ENCODE measurements around the gene VGLL4.

The VGLL4 gene

DNA sequence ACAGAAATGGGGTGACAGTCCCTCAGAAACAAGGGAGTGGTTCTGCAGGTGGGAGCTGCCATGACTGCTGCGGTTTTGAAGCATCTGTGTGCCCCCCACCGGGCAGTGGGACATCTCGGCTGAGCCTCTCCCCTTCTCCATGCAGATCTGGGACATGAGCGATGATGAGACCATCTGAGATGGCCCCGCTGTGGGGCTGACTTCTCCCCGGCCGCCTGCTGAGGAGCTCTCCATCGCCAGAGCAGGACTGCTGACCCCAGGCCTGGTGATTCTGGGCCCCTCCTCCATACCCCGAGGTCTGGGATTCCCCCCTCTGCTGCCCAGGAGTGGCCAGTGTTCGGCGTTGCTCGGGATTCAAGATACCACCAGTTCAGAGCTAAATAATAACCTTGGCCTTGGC, 89.0 kb downstream of the VGLL4 start:
- in situ Hi-C loops (cut with MboI; ENCODE audit: low sequenced_read_pairs), result no loop called here

DNA sequence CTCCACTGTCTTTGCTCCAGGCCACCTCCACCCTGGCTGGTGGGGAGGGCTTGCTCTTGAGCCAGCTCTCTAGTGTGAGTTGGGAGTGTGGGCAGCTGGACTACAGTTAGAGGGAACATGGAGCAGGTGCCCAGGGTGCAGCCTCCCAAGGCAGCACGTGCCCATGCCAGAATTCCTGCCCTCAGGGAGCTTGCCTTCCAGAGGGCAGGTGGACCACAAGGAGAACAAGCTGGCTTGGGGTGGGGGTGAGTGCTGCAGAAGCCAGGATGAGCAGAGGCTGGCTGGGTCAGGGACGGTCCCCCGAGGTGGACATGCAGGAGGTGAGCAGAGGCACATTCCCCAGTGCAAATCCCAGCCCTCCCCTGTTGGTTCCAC, 89.5 kb downstream of the VGLL4 start:
- in situ Hi-C loops (cut with MboI; ENCODE audit: low sequenced_read_pairs), result no loop called here

DNA sequence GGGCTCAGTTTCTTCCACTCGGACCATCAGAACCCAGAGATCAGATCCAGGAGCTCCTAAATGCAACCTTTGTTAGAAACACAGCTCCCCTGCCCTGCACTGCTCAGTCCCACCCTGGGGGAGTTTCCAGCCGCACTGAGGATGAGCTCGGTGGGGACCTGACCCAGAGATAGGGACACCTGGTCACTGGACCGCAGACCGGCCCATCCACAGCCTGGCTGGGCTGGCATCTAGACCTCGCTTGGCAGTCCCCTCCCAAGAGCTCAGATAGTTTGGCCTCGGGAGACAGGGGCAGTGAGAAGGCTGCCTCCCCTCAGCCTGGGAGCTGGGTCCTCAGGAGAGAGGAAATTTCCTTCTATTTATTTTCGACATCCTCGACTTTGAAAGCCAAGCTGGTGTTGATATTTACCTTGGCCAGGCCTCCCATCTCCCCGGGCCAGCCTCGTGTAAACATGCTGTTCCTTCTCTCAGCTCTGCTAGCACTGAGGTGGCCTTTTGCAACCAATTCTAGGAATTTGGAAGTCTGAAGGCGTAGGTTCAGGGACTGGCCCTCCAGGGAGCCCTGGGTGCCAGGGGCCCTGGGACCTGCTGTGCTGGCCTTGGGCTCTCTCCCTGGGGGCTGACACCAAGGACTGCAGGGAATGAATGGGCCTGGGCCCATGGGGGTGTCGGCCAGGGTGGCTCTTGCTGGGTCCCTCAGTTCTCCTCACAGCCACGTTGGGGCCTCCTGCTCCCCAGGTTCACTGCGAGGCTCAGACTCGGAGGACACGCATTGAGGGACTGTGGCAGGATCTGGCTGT, 90.1 kb downstream of the VGLL4 start:
- in situ Hi-C loops (cut with MboI; ENCODE audit: low sequenced_read_pairs), result no loop called here

DNA sequence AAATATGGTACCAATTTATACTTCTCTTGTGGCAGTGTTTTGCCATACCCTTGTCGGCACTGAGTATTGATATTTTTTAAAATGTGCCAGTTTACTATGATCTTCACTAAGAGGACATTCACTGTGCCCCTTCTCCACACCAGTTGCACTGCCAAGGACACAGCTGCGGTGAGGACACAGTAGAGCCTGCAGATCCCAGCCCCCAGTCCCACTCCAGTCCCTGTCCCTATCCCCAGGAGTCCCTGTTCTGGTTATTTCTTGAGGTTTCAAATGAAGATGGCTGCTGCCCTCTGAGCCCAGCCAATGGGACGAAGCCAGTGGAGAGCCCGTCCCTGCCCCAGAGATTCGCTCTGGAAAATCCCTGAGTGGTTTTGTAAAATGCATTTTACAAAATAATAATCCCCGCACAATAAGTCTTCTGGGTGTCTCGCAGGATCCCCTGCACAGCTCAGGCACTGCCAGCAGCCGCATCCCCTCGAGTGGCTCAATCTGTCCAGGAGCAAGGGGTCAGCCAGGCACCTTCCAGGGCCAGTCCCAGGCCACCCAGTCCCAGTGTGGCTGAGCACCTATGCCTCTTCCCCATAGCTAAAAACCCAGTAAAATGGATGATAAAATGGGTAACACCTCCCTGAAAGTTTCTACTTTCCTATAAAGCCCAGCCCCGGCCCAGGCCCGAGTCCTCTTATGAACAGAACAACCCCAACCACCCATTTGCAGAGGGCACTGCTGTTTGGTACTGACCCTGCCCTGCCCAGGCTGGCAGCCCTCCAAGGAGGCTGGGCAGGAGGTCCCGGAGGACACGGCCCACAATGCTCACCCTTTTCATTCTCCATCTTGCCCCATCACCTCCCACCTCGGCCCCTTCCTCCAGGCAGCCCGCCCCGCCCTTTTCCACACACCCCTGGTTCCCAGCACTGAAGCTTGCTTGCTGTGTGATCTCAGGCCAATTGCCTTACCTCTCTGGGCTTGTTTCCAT, 91.1 kb downstream of the VGLL4 start:
- in situ Hi-C loops (cut with MboI; ENCODE audit: low sequenced_read_pairs), result no loop called here

DNA sequence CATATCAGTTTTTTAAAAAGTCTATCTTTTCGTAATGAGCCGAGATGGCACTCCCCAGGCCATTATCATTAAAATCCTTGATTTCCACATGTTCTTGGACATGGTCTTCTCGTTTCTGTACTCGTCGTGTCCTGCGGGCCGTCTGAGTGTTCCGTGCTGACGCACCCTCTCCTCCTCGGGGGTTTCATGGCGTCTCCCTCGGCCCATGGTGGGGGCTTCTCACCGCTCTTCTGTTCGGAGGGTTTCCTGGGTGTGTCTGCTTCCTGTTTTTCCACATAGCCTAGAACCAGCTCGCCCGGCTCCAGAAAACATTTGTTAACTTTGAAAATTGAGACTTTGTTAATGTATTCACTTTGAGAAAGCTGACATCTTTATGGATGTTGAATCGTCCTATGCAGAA, 92.7 kb downstream of the VGLL4 start:
- in situ Hi-C loops (cut with MboI; ENCODE audit: low sequenced_read_pairs), result no loop called here

DNA sequence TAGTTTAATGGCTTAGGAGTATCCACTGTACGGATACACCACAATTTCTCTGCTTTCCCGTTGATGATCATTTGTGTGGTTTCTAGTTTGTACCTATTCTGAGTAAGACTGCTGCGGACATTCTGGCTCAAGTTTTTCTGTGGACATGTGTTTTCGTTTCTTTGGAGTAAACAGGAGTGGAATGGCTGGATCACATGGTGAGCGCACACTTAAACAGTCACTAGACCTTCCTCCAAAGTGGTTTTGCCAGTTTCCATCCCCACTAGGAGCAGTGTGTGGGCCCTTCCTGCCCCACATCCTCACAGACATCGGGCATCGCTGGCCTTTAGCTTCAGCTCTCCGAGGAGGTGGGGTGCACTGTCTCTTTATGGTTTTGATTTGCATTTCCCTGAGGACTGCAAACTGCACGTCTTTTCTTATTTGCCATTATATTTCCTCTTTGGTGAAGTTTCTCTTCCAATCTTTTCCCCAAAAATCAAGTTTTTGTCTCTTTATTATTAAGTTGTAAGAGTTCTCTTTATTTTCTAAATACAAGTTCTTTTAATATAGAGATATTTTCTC, 94.1 kb downstream of the VGLL4 start:
- in situ Hi-C loops (cut with MboI; ENCODE audit: low sequenced_read_pairs), result no loop called here

DNA sequence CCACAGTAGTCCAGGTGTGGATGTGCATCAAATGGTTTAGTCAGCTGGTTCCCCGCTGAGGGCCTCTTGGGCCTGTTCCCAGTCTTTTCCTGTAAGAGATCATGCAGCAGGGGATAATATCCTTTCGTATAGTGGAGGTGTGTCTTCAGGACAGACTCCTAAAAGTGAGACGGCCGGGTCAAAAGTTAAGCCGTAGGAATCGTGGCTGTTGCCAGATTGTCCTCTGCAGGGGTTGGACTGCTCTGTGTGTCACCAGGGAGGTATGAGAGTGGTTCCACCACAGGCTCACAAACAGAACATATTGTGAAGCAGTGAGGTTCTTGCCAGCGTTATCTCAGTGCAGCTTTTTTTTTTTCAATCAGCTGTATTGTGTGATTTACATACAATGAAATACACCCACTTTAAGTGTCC, 95.0 kb downstream of the VGLL4 start:
- in situ Hi-C loops (cut with MboI; ENCODE audit: low sequenced_read_pairs), result no loop called here

DNA sequence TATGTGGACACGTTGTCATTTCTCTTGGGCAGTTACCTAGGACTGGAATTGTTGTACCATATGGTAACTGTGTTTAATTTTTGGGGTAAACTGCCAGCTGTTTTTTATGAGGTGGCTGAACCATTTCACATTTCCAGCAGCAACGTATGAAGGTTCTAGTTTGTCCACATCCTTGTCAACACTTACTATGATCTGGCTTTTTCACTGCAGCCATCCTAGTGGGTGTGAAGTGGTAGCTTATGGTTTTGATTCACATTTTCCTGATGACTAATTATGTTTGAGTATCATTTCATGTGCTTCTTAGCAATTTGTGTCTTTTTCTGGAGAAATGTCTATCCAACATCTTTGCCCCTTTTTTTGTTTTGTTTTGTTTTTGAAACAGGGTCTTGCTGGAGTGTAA, 96.2 kb downstream of the VGLL4 start:
- in situ Hi-C loops (cut with MboI; ENCODE audit: low sequenced_read_pairs), result no loop called here

DNA sequence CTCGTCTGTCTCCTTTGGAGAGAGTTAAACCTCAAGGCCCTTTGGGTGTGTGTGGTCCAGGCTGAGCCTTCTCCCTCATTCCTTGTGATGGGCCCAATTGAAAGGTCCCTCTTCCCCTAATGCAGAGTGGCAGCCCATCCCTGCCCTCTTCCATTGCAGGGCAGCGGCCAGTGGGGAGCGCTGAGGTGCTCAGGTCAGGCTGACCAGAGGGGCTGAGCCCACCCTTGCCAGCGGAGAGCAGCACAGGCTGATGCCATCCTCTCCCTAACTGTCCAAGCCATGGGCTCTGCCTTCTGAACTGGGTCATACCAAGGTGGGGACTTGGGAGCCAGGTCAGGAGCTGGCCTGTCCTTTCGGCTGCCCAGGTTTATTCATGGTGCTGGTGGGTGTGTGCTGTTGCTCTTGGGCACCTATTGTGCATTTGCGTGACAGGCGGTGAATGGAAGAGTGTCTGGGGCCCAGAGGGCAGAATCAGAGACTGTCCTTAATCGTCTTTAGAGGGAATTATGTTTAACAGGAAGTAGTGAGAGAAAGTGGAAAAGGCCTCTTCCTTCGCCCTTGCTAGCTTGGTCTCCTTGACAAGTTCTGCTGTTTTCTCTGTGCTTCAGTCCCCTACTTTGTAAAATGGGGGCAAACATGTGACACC, 96.9 kb downstream of the VGLL4 start:
- in situ Hi-C loops (cut with MboI; ENCODE audit: low sequenced_read_pairs), result no loop called here

DNA sequence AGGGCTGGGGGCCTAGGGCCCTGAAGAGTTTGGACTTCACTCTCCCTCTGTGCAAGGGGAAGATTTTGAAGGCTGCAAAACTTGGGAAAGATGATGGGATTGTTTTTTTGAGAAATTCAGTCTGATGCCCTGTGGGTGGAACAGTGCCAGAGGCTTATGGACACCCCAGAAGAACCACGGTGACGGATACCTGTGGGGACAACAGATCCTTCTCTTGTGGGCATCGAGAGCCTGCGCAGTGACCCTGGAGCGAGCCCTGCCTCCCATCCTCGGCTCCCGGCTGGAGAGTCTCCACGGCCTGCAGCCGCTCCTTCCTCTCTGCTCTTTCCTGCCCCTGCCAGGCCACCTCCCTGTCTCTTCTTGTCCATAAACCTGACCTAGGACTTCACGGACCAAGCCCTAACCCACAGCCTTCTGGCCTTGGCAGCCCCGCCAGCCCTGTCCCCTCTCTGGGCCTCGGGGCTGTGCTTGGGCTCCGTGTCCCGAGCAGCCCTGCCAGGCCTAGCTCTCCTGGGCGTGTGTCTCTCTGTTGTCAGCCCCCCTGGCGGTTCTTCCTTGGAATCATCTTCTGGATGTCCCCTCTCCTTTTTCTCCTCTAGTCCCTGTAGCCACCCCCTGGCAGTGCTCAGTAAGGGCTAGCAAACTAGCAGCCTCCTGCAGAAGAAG, 98.4 kb downstream of the VGLL4 start:
- in situ Hi-C loops (cut with MboI; ENCODE audit: low sequenced_read_pairs), result no loop called here

DNA sequence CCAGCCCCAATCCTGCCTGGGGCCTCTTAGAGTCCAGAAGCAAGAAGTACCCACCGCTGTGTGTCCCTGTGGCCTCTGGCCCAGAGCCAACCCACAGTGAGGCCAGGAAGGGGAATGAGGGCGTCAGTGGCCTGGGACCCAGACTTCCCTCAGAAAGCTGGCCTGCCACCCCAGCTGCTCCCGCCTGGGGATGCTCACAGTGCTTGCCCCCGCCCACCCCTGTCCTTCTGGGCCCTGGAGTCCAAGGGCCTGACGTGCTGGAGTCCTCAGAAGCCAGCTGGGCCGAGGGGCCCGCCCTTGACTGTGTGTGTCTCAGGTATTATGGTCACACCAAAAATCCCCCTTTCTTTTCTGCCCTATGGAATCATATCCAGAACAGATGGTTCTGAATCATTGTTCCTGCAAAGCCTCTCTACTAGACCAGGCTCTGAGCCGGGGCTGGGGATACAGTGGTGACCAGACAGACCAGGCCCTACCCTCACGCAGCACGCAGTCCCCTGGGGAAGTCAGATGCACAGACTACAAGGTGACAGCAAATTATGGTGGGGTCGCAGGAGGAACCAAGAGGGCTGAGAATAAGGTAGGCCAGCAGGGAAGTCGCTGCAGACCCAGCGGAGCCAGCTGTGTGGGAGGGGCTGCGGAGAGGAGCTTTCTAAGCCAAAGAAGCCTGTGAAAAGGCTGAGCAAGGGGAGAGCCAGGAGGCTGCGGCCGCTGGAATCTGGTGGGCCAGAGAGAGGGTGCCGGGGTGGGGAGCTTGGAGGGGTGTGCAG, 99.1 kb downstream of the VGLL4 start:
- in situ Hi-C loops (cut with MboI; ENCODE audit: low sequenced_read_pairs), result no loop called here

DNA sequence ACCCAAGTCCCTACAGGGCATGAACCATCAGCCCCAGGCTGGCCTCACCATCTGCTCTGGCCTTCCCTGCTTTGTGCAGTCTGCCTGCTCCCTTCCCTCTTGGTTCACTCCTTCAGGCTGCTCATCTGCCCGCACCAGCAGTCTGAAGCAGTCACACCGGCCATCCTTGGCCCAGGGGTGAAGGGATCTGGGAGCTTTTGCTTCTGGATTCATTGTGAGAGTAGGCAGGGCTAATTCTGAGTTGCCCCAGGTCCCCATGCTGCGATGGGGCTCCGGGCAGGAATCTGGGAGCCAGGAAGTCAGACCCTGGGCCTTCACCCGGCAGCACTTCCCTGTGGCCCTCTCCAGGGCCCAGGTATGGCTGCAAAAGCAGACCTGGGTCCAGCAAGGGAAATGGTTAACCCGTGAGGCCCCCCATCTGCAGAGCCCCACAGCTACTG, 99.7 kb downstream of the VGLL4 start:
- in situ Hi-C loops (cut with MboI; ENCODE audit: low sequenced_read_pairs), result no loop called here

DNA sequence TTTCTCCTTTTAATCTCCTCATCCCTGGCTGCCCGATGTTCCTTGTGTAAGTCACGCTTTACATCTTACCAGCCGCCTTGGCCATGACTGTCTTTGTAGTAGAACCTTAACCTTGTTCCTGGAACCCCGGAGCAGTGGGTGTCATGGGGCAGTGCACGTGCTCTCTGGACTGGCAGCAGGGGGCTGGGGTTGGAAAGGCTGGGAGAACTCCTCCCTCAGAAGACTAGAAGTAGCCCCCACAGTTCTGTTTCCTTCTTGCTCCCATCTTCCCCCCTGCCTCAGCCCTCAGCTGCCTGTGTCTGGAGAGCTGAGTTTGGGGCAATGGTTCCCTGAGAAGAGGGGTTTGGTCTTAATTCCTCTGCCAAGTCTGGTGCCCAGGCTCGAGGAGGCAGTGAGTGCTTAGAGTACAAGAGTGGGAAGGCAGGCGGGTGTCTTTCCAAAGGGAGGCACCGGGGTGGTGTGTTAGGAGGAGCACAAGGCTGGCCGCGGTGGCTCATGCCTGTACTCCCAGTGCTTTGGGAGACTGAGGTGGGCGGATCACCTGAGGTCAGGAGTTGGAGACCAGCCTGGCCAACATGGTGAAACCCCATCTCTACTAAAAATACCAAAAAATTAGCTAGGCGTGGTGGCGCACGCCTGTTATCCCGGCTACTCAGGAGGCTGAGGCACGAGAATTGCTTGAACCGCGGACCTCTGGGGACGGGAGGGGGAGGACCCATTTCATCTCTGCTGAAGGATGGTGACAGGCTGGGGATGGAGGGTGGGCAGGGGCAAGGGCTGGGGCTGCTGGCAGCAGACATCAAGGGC, 100.4 kb downstream of the VGLL4 start:
- in situ Hi-C loops (cut with MboI; ENCODE audit: low sequenced_read_pairs), result no loop called here

DNA sequence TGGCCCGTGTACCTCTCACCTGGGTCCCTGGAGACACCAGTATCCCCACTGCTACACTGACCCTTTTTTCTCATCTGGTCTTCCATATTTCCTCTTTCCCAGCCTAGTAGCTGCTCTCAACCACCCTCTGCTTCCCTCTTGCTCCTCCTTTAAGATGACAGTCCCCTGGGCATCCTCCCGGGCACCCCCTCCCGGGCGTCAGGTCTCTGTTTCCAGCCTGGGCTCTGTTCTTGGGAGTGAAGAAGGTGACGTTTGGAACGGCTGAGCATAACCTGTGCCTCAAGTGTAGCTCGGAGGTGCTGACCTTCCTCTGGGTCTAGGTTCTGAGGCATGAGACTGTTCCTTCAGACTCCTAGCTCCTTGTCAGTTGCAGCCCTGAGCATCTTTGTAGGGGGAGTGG, 101.2 kb downstream of the VGLL4 start:
- in situ Hi-C loops (cut with MboI; ENCODE audit: low sequenced_read_pairs), result no loop called here

DNA sequence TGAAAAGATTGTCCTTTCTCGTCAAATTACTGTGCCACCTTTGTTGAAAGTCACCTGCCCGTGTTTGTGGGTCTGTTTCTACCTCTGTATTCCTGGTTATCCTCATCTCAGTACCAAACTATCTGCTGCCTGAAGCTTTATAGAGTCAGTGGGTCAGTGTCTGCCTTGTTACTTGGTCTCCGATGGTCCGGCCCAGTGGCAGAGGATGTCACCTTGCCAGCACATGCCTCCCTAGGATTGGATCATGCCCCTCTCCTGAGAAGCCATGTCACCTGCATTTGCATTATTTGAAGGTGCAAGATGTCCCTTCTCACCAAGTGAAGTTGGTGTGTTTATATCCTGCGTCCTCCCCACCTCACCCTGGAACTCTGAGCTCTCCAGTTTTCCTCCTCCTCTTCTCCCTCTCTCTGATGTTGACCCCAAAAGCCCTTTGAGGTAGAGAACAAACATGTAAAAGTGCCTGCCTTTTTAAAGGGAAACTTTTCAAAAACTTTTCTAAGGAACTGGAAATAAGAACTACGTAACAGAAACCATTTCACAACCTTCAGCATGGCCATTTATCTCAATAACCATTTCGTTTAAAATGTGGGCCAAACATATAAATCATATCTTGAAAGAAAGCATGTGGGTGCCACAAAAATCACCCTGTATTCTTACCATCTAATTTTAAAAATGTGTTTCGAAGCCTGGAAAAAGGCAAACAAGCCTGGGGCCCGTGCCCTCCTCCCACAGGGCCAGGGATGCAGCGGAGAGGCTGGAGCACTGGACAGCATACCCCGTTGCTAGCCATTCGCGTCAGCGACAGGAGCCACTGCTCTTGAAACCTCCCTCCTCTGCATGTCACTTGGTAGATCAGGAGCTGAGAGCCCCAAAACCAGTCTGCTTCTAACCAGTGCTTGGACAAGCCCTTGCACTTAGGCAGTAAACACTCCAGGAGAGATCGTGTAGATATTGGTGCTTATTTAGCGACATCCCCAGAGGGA, 102.1 kb downstream of the VGLL4 start:
- in situ Hi-C loops (cut with MboI; ENCODE audit: low sequenced_read_pairs), result no loop called here

DNA sequence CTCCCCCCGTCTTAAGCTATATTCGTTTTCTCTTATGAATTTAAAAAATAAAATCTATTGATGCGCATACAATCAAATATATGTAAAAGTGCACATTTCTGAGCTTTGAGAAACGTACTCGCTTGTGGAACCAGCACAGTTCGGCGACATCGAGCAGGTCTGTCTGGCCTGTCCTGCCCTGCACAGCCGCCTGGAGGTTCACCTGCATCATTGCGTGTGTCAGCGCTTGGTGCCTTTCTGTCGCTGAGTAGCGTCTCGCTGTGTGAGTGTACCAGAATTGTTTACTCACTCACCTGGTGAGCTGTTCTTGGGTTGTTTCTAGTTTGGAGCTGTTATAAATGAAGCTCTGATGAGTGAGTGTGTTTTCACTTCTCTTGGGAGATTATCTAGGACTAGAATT, 104.0 kb downstream of the VGLL4 start:
- in situ Hi-C loops (cut with MboI; ENCODE audit: low sequenced_read_pairs), result no loop called here

DNA sequence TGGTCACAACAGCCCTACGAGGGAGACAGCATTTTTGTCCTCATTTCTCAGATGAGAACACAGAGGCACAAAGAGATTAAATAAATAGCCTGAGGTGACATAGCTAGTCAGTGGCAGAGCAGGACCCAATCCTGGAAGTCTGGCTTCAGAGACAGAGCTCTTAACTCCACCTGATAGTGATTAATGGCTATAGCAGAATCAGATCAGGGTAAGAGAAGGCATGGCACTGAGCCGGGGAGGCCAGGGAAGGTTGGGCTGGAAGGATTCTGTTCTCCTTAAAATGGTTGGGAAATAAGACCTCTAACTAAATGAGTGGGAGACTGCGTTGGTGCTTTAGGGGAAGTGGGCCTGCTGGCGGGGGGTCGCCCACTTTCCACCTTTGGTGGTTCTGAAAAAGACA, 104.5 kb downstream of the VGLL4 start:
- in situ Hi-C loops (cut with MboI; ENCODE audit: low sequenced_read_pairs), result no loop called here

DNA sequence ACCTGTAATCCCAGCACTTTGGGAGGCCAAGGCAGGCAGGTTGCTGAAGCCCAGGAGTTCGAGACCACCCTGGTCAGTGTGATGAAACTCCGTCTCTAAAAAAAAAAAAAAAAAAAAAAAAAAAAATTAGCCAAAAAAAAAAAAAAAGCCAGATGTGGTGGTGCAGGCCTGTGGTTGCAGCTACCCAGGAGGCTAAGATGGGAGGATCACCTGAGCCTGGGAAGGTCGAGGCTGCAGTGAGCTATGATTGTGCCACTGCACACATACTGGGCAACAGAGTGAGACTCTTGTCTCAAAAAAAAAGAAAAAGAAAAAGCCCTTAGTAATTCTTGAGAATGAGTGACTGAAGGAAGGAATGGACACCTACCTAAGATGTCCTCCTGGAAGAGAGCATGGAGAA, 105.1 kb downstream of the VGLL4 start:
- in situ Hi-C loops (cut with MboI; ENCODE audit: low sequenced_read_pairs), result no loop called here

Data from HL-60/S4 (cell line).